ENCODE results near the gene OR7C2.

OR7C2 gene

GRCh38 chr19:14979476-14980255 lies 38.4 kb downstream of the OR7C2 start, which contains the start of gene SLC1A6:
SLC1A6 (minus strand) TSS chr19:14979864; CDS start chr19:14972910, 6,954 bp downstream.
- no peak for DNase-seq

DNA sequence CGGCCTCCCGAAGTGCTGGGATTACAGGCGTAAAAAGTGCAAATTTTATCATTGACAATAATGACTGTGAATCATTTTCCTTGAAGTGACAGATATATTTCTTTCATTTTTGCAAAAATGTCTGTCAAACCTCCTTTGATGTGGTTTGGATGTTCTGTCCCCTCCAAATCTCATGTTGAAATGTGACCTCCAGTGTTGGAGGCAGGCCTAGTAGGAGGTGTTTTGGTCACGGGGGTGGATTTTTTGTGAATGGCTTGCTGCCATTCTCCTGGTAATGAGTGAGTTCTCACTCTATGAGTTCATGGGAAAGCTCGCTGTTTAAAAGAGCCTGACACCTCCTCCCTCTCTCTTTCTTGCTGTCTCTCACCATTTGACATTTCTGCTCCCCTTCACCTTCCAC lies 43.8 kb downstream of the OR7C2 start:
- DNase-seq: no peak
